HEK293T (cell line): ENCODE measurements around the gene PMM1.

Source experiments
- BHLHE40 ChIP-seq: fragments of 450-650 bp; IDR thresholded peaks from 2 replicates; pipeline ENCODE4 v1.6.1; 2016; ENCODE audit warnings: mild to moderate bottlenecking, moderate library complexity, borderline replicate concordance
- CTBP1 ChIP-seq: fragments of 450-650 bp; IDR thresholded peaks from 2 replicates; pipeline ENCODE4 v1.6.1; 2016; ENCODE audit warnings: borderline replicate concordance
- FOXK2 ChIP-seq: fragments of 450-650 bp; IDR thresholded peaks from 2 replicates; pipeline ENCODE4 v1.6.1; 2016; ENCODE audit warnings: mild to moderate bottlenecking
- FOXM1 ChIP-seq: fragments of 450-650 bp; IDR thresholded peaks from 2 replicates; pipeline ENCODE4 v1.6.1; 2017; ENCODE audit warnings: mild to moderate bottlenecking, borderline replicate concordance
- HDGF ChIP-seq: fragments of 450-650 bp; IDR thresholded peaks from 2 replicates; pipeline ENCODE4 v1.6.1; 2017; ENCODE audit warnings: antibody characterized with exemption, borderline replicate concordance
- NFRKB ChIP-seq: fragments of 450-650 bp; IDR thresholded peaks from 2 replicates; pipeline ENCODE4 v1.6.1; 2016; ENCODE audit warnings: mild to moderate bottlenecking, moderate library complexity
- SP1 ChIP-seq: fragments of 450-650 bp; IDR thresholded peaks from 2 replicates; pipeline ENCODE4 v1.6.1; 2017
- SUZ12 ChIP-seq: fragments of 450-650 bp; IDR thresholded peaks from 2 replicates; pipeline ENCODE4 v1.6.1; 2016; ENCODE audit warnings: mild to moderate bottlenecking
- TARDBP ChIP-seq: fragments of 450-650 bp; IDR thresholded peaks from 2 replicates; pipeline ENCODE4 v1.6.1; 2016
- ZNF384 ChIP-seq: fragments of 450-650 bp; IDR thresholded peaks from 2 replicates; pipeline ENCODE4 v1.6.1; 2016
- TF ChIP-seq, protein P1 (sequence below): fragments of 450-650 bp; IDR thresholded peaks from 2 replicates; pipeline ENCODE4 v1.6.1; 2016

DNA sequence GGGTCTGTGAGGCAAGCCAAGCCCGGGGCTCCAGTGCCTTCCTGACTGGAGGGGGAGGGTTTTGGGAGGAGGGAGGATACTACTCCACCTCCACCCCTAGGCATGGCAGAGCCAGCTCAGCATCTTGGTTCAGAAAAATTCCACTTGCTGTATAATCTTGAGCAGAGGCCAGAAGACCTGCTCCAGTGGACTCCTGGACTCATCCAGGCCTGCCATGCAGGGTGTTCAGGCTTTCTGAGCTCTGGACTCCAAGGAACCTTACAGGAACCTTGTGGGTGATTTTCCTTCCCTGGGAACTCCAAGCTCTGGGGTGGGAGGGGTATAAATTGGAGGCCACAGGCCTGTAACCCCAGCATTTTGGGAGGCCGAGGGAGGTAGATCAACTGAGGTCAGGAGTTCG is 19.4 kb downstream of the PMM1 start:
- no peak for TF ChIP-seq SUZ12
- TF ChIP-seq HDGF: no peak
- TF ChIP-seq FOXK2: no peak
- no peak for TF ChIP-seq SP1
- TF ChIP-seq FOXM1: no peak
- no peak for TF ChIP-seq NFRKB
- no peak for TF ChIP-seq TARDBP
- no peak for TF ChIP-seq BHLHE40
- TF ChIP-seq, protein P1, sequence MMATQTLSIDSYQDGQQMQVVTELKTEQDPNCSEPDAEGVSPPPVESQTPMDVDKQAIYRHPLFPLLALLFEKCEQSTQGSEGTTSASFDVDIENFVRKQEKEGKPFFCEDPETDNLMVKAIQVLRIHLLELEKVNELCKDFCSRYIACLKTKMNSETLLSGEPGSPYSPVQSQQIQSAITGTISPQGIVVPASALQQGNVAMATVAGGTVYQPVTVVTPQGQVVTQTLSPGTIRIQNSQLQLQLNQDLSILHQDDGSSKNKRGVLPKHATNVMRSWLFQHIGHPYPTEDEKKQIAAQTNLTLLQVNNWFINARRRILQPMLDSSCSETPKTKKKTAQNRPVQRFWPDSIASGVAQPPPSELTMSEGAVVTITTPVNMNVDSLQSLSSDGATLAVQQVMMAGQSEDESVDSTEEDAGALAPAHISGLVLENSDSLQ: no peak
- TF ChIP-seq CTBP1: no peak
- no peak for TF ChIP-seq ZNF384
